Measurements from ENCODE around the gene ART5.
"Not testable (repeated sequence)": the region's sequence is repeated elsewhere in the genome, so short reads cannot be mapped to it uniquely, and the experiment has no call there.

The ART5 gene

DNA sequence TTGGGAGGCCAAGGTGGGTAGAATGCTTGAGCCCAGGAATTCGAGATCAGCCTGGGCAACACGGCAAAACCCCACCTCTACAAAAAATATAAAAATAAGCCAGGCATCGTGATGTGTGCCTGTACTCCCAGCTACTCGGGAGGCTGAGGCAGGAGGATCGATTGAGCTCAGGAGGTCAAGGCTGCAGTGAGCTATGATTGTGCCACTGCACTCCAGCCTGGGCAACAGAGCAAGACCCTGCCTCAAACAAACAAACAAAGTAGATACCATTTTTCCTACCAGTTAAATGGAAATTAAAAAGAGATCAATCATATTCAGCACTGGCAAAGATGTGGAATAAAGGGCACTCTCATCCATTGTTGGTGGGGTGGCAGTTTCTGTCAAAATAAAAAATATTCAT is 15.5 kb upstream of the ART5 start:
- DNase-seq, result not testable (repeated sequence)

DNA sequence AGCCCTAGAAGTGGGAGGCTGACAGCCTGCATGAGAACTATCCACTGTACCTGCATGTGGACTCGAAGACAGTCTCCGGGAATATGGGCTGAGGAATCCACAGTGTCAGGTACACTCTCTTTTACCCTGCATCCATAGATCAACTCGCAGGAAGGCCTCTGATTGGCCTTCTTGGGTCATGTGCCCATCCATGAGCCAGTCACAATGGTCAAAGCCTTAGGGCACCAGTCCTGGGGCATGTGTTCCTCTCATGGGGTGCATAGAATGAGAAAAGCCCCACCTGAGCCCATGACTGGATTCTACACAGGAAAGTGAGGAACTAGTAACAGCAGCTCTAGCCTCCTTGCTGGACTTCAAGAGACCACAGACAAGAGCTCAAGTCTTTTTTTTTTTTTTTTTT is 13.8 kb upstream of the ART5 start:
- no peak for DNase-seq

GRCh38 chr11:3652514-3652913 is 10.7 kb upstream of the ART5 start:
- not testable (repeated sequence) for DNase-seq

GRCh38 chr11:3649374-3649773 is 7.6 kb upstream of the ART5 start:
- not testable (repeated sequence) for DNase-seq

GRCh38 chr11:3648843-3649242 is 7.1 kb upstream of the ART5 start:
- not testable (repeated sequence) for DNase-seq

- DNase-seq, result no peak
These were observed 3.8 kb upstream of the ART5 start for GRCh38 chr11:3645552-3645951.

GRCh38 chr11:3644817-3645235 is 3.0 kb upstream of the ART5 start, which contains the start of gene ART1:
ART1 (plus strand) TSS chr11:3645128; CDS start chr11:3659214, 14,086 bp downstream.
- DNase-seq, result peak in 1 of 2 experiments; percentile 23

DNA sequence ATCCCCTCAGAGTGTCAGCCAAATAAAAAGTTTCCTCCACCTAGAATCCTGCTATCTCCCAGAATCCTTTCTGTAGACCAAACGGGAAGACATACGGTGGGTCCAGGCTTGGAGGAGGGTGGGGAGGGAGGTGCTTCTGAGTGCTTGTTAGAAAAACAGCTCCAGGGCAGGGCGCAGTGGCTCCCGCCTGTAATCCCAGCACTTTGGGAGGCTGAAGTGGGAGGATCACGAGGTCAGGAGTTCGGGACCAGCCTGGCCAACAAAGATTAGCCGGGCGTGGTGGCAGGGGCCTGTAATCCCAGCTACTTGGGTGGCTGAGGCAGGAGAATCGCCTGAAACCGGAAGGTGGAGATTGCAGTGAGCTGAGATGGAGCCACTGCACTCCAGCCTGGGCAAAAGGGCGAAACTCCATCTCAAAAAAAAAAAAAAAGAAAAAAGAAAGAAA is 1.3 kb upstream of the ART5 start:
- not testable (repeated sequence) for DNase-seq

- peak; percentile 17 to 48 for DNase-seq
These were observed 519 bp upstream of the ART5 start for GRCh38 chr11:3642071-3642951.

- no peak for DNase-seq
These were observed 601 bp downstream of the ART5 start for GRCh38 chr11:3641191-3641590.

DNA sequence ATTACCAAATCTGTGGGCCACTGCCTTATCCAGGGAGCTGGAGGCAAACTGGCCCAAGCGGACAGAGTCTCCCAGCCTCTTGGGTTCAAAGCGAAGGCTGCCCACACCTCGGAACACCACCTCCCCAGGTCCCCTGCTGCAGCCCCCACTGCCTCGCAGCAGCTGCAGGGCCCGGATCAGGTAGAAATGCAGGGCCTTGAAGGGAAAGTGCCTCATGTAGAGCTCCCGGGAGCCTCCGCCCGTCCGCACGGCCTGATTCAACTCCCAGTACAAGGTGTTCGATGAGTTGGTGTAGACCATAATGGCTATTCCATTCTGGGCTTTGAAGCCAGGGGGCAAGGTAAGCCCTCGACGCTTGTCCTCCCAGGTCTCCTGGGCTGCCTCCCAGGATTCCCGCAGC is 2.0 kb downstream of the ART5 start:
- no peak for DNase-seq

- DNase-seq, result no peak
These were observed 3.3 kb downstream of the ART5 start for GRCh38 chr11:3638513-3638912.

DNA sequence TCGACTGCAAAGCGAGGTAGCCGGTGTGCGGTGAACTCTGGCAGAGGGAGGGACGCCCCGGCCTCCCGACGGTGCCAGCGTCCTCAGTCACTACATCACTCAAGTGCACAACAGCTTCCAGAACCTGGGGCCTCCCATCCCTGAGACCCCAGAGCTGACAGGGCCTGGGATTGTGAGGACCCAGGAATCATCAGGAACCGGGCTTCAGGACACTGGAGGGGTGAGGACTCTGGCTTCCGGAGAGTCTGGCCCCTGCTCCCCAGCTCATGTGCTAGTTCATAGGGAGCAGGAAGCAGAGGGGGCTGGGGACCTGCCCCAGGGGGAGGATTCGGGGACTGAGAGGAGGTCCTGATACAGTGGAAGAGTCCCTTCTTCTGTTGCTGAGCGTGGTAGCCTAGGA is 4.6 kb downstream of the ART5 start:
- no peak for DNase-seq

DNA sequence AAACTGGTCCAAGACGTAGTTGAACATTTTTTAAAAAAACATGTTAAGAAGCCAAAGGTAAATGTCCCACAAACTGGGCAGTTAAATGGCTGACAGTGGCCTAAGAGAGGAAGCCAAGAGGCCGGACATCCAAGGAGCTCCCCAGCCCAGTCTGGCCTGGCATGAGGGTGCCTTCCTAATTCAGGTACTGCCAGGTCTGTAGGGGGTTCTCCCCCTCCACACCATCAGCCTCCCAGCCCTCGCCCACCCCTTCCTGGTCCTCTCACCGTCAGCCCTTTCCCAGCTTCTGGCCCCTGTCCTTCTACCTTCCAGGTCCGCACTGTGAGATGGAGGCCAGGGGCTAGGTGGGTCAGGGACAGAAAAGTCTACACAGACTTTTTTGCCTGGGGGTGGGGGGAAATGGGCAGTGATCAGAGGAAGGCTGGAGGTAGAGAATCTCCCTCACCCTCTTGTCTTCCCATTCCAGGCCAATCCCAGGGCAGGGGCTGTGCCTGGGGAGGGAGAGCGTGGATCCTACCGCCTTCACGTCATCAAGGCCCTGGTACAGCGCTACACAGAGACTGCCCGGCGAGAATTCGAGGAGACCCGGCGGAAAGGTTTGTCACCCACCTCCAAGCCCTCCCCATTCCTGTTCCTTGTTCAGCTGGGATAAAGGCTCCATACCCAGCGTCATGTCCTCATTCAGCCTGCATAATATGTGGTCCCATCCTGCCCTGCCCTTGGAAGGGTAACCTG is 6.0 kb downstream of the ART5 start:
- no peak for DNase-seq

- no peak for DNase-seq
These were observed 9.6 kb downstream of the ART5 start for GRCh38 chr11:3632070-3632660.

GRCh38 chr11:3631331-3631730 is 10.5 kb downstream of the ART5 start:
- no peak for DNase-seq

DNA sequence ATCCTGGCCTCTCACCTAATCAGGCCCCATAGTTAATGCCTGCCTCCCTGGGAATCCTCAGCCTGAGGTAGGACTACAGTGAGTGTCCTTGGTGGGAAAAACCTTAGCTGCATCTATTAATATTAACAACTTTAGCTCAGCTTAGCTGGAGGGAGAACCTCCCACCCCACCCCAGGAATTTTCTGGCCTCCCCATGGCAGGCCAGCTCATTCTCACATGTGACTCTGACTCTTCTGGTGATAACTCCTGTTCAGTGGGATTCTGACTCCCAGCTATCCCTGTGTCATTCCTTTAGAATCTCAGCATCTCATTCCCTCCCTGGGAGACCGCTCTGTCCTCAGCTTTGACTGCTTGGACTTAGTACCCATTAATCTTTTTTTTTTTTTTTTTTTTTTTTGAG is 14.5 kb downstream of the ART5 start:
- no peak for DNase-seq

DNA sequence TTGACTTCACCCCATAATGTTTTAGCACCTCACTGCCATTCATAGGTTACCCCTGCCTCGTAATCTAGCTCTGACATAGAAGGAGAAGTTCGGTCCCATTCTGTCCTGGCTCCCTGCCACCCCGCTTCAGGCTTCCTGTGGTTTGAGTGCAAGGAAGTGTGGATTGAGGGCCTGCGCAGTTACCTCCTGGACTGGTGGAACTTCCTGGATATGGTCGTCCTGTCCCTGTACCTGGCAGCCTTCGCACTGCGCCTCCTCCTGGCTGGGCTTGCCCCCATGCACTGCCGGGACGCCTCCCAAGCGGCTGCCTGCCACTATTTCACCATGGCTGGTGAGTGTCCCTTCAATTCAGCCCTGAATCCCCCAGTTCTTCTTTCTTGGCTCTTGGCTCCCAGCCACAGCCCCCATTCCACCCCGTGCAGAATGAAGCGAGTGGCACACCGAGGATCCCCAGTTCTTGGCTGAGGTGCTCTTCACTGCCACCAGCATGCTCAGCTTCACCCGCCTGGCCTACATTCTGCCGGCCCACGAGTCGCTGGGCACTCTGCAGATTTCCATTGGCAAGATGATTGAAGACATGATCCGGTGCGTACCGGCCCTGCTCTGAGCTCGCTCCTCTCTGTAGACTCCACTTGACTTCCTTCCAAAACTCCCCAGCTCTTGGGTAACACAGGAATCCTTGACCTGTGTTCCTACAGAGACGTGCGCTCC is 15.4 kb downstream of the ART5 start:
- DNase-seq, result no peak

DNA sequence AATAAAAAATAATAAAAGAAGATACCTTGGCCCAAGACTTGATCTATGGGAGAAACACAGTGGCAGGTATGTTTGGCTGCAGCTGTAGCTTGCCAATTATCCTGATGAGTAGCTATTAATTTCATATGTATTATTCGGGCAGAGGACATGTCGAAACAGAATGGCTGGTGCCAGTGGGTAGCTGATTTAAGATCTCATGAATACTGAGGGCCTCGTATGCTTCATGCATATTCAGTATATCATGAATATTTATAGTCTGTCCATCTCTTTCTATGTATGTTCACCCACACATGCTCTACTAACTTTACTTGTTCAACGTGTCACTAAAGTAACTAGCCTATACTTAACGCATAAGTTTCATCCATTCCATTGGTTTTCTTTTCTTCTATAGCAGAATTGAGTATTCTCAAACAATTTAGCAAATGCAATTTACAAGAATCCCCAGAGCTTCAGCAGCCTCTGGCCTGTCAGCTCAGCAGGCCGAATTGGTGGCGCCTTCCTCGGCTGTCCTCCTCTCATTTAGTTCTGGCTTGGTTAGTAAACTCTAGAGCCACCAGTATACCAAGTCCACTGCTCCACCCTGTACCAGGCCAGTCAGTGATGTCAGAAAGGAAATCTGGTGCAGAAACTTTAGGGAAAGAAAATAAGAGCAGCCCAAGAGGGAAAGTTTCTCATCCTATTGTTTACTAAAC is 17.9 kb downstream of the ART5 start:
- DNase-seq, result no peak

DNA sequence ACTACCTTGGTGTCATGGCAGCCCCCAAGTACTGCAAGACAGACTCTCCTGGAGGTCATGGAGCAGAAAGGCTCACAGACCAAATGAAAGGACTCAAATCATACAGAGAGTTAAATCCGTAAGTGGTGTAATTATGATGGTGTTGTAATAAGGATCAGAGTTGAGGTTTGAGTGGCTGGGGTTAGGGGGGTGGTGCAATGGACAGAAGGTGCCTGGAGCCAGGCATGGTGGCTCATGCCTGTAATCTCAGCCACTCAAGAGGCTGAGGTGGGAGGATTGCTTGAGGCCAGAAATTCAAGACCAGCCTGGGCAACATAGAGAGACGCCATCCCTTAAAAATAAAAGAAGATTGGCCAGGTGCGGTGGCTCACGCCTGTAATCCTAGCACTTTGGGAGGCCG is 18.7 kb downstream of the ART5 start:
- DNase-seq, result no peak

DNA sequence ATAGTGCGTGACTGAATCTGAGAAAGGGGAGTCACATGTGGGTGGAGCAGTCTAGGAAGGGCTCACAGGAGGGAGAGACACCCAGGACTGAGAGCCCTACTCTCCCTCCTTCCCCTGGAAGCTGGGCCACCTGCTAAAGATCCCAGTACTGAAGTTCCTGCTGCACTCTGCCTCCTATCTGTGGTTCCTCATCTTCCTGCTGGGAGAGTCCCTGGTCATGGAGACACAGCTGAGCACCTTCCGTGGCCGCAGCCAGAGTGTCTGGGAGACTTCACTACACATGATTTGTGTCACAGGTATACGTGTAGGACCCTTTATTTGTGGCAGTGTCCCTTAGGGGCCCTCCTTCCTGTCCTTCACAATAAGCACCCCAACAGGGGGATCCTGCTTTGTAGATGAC is 19.3 kb downstream of the ART5 start:
- no peak for DNase-seq

DNA sequence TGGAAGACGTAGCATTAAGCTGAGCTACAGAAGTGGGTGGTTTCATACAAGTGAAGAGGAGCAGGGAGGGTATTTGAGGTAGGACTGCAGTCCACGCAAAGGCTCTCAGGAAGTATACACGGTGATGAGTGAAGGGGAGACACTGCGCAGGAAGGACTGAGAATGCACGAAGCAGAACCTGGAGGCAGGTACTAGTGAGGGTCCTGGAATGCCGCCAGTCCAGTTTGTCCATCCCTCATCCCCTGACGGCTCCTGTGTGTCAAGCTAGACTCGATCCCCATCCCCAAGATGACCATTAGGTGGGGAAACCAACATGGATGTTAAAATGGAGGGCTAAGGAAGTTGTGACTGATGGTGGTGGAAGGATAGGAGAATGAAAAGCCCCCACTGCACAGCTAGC is 23.8 kb downstream of the ART5 start:
- DNase-seq, result no peak
